Measurements from ENCODE around the gene GPR4.

GPR4 gene

DNA sequence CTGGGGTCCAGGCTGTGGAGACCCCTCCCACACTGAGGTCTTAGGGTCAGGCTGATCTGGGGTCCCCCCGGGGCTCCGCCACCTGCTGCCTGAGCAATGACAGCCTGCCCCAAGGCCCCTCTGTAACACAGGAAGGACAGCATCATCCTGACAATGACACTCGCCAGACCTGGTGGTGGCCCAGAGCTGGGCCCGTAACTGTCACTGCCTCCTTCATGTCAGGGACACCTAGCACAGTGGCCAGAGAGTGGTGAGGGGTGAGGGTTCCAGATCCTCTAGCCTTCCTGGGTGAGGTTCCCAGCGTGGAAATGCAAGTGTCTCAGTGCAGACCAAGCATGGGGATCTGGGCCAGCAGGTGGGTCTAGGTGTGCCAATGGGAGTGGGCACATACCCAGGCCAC is 45.2 kb downstream of the GPR4 start:
- ATAC-seq: no peak
- no peak for TF ChIP-seq ZC3H10 (CRISPR knock-in tag; IDR thresholded peaks at IDR 0.05)
- TF ChIP-seq, protein P1, sequence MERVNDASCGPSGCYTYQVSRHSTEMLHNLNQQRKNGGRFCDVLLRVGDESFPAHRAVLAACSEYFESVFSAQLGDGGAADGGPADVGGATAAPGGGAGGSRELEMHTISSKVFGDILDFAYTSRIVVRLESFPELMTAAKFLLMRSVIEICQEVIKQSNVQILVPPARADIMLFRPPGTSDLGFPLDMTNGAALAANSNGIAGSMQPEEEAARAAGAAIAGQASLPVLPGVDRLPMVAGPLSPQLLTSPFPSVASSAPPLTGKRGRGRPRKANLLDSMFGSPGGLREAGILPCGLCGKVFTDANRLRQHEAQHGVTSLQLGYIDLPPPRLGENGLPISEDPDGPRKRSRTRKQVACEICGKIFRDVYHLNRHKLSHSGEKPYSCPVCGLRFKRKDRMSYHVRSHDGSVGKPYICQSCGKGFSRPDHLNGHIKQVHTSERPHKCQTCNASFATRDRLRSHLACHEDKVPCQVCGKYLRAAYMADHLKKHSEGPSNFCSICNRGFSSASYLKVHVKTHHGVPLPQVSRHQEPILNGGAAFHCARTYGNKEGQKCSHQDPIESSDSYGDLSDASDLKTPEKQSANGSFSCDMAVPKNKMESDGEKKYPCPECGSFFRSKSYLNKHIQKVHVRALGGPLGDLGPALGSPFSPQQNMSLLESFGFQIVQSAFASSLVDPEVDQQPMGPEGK (CRISPR knock-in tag; IDR thresholded peaks at IDR 0.05; ENCODE audit: borderline replicate concordance): no peak
- TF ChIP-seq GLIS3 (CRISPR knock-in tag; IDR thresholded peaks at IDR 0.05): no peak
- no peak for TF ChIP-seq SNAI2 (CRISPR knock-in tag; IDR thresholded peaks at IDR 0.05)
- no peak for TF ChIP-seq OSR1 (CRISPR knock-in tag; IDR thresholded peaks at IDR 0.05)
- TF ChIP-seq, protein P2, sequence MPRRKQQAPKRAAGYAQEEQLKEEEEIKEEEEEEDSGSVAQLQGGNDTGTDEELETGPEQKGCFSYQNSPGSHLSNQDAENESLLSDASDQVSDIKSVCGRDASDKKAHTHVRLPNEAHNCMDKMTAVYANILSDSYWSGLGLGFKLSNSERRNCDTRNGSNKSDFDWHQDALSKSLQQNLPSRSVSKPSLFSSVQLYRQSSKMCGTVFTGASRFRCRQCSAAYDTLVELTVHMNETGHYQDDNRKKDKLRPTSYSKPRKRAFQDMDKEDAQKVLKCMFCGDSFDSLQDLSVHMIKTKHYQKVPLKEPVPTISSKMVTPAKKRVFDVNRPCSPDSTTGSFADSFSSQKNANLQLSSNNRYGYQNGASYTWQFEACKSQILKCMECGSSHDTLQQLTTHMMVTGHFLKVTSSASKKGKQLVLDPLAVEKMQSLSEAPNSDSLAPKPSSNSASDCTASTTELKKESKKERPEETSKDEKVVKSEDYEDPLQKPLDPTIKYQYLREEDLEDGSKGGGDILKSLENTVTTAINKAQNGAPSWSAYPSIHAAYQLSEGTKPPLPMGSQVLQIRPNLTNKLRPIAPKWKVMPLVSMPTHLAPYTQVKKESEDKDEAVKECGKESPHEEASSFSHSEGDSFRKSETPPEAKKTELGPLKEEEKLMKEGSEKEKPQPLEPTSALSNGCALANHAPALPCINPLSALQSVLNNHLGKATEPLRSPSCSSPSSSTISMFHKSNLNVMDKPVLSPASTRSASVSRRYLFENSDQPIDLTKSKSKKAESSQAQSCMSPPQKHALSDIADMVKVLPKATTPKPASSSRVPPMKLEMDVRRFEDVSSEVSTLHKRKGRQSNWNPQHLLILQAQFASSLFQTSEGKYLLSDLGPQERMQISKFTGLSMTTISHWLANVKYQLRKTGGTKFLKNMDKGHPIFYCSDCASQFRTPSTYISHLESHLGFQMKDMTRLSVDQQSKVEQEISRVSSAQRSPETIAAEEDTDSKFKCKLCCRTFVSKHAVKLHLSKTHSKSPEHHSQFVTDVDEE (CRISPR knock-in tag; IDR thresholded peaks at IDR 0.05): no peak
- TF ChIP-seq, protein P3, sequence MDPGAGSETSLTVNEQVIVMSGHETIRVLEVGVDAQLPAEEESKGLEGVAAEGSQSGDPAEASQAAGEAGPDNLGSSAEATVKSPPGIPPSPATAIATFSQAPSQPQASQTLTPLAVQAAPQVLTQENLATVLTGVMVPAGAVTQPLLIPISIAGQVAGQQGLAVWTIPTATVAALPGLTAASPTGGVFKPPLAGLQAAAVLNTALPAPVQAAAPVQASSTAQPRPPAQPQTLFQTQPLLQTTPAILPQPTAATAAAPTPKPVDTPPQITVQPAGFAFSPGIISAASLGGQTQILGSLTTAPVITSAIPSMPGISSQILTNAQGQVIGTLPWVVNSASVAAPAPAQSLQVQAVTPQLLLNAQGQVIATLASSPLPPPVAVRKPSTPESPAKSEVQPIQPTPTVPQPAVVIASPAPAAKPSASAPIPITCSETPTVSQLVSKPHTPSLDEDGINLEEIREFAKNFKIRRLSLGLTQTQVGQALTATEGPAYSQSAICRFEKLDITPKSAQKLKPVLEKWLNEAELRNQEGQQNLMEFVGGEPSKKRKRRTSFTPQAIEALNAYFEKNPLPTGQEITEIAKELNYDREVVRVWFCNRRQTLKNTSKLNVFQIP (CRISPR knock-in tag; IDR thresholded peaks at IDR 0.05; ENCODE audit: borderline replicate concordance, low read depth): no peak
- no peak for TF ChIP-seq ZNF70 (CRISPR knock-in tag; IDR thresholded peaks at IDR 0.05)

DNA sequence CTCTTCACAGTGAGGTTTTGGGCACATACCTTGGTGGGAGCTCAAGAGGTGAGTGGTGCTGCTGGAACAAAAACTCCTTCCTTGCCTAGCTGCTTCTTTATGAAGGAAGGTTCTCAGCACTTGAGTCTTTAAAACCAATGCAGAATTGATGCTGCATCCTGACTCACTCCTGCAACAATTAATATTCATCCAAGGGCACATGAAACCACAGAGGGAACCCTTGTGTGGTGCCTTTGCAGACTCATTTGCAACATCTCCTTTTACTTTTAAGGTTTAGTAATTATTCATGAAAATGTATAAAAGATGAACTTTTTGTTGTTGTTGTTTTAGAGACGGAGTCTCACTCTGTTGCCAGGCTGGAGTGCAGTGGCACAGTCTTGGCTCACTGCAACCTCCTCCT is 47.5 kb downstream of the GPR4 start:
- TF ChIP-seq ZFP30 (CRISPR knock-in tag; IDR thresholded peaks at IDR 0.05) (no peak), TCF4 (CRISPR knock-in tag; IDR thresholded peaks at IDR 0.05; ENCODE audit: borderline replicate concordance) (no peak), GLIS3 (CRISPR knock-in tag; IDR thresholded peaks at IDR 0.05) (no peak), ZNF565 (CRISPR knock-in tag; conservative IDR thresholded peaks at IDR 0.05; ENCODE audit: low read depth) (no peak), TOX (CRISPR knock-in tag; IDR thresholded peaks at IDR 0.05; ENCODE audit: borderline replicate concordance) (no peak), BACH2 (CRISPR knock-in tag; IDR thresholded peaks at IDR 0.05; ENCODE audit: borderline replicate concordance) (no peak), ARNTL (CRISPR knock-in tag; IDR thresholded peaks at IDR 0.05; ENCODE audit: borderline replicate concordance, low read depth) (no peak), ZNF70 (CRISPR knock-in tag; IDR thresholded peaks at IDR 0.05) (no peak), ZC3H10 (CRISPR knock-in tag; IDR thresholded peaks at IDR 0.05) (no peak), SNAI2 (CRISPR knock-in tag; IDR thresholded peaks at IDR 0.05) (no peak), PPARA (CRISPR knock-in tag; IDR thresholded peaks at IDR 0.05; ENCODE audit: borderline replicate concordance) (no peak), ESRRG (CRISPR knock-in tag; IDR thresholded peaks at IDR 0.05) (no peak)
- TF ChIP-seq, protein P4, sequence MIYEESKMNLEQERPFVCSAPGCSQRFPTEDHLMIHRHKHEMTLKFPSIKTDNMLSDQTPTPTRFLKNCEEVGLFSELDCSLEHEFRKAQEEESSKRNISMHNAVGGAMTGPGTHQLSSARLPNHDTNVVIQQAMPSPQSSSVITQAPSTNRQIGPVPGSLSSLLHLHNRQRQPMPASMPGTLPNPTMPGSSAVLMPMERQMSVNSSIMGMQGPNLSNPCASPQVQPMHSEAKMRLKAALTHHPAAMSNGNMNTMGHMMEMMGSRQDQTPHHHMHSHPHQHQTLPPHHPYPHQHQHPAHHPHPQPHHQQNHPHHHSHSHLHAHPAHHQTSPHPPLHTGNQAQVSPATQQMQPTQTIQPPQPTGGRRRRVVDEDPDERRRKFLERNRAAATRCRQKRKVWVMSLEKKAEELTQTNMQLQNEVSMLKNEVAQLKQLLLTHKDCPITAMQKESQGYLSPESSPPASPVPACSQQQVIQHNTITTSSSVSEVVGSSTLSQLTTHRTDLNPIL (CRISPR knock-in tag; IDR thresholded peaks at IDR 0.05; ENCODE audit: low read depth): no peak
- TF ChIP-seq, protein P1 (CRISPR knock-in tag; IDR thresholded peaks at IDR 0.05; ENCODE audit: borderline replicate concordance): no peak
- TF ChIP-seq, protein P2 (CRISPR knock-in tag; IDR thresholded peaks at IDR 0.05): no peak
- no peak for ATAC-seq

Measured in SK-N-SH treated with all-trans-retinoic acid at 6 μM for 48 hours (cell line).